ENCODE data around the gene RAB26.
"Not testable (repeated sequence)": the region's sequence is repeated elsewhere in the genome, so short reads cannot be mapped to it uniquely, and the experiment has no call there.

The RAB26 gene

DNA sequence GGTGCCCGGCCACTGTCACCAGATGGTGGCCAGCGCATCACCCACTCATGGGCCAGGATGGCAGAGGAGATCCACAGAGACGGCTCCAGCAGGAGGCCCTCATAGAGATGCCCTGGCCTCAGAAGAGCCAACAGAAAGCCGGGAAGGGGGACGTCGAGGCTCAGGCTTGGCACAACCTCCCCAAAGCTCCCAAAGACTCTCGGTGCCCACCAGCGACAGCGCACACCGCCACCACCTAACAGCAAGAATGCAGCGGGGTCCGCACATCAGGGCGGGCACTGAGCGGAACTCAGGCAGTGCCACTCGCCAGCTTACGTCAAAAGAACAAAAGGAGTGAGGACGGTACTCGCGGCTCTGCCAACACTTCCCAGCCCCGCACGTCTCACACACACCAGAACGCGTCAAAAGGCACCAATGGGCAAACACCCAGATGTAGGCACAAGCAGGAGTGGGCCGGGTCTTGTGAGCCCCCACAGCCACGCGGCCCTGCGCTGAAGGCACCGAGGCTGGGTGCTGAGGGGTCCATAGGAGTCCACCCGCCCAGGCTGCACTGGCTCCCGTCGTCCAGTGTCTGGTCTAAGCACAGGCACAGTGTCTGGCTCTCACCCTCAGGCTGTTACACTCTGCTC is 21.4 kb upstream of the RAB26 start:
- not testable (repeated sequence) for H3K36me3 ChIP-seq (ENCODE audit: control insufficient read depth, insufficient read depth, low read length); H3K4me1 ChIP-seq (ENCODE audit: control insufficient read depth, insufficient read depth, low read length); H3K4me3 ChIP-seq (ENCODE audit: low read depth, low read length); H3K27me3 ChIP-seq (ENCODE audit: control insufficient read depth, insufficient read depth, low read length); H3K9ac ChIP-seq (ENCODE audit: low read depth, low read length); H3K9me3 ChIP-seq (ENCODE audit: control insufficient read depth, insufficient read depth, low read length)
- H3K27ac ChIP-seq (ENCODE audit: low read depth, low read length): peak overlapping the region; percentile 51

GRCh38 chr16:2127630-2128280 is 20.7 kb upstream of the RAB26 start:
- not testable (repeated sequence) for H3K9ac ChIP-seq (ENCODE audit: low read depth, low read length); H3K4me3 ChIP-seq (ENCODE audit: low read depth, low read length)
- peak overlapping the region; percentile 51 for H3K27ac ChIP-seq (ENCODE audit: low read depth, low read length)

GRCh38 chr16:2129251-2129650 is 19.2 kb upstream of the RAB26 start:
- H3K27ac ChIP-seq (ENCODE audit: low read depth, low read length); H3K9me3 ChIP-seq (ENCODE audit: control insufficient read depth, insufficient read depth, low read length); H3K36me3 ChIP-seq (ENCODE audit: control insufficient read depth, insufficient read depth, low read length); H3K4me3 ChIP-seq (ENCODE audit: low read depth, low read length); H3K9ac ChIP-seq (ENCODE audit: low read depth, low read length); H3K27me3 ChIP-seq (ENCODE audit: control insufficient read depth, insufficient read depth, low read length); H3K4me1 ChIP-seq (ENCODE audit: control insufficient read depth, insufficient read depth, low read length): not testable (repeated sequence)

More at GRCh38 chr16:2127630-2128280, 20.7 kb upstream of the RAB26 start:
- H3K27me3 ChIP-seq (ENCODE audit: control insufficient read depth, insufficient read depth, low read length); H3K4me1 ChIP-seq (ENCODE audit: control insufficient read depth, insufficient read depth, low read length); H3K36me3 ChIP-seq (ENCODE audit: control insufficient read depth, insufficient read depth, low read length); H3K9me3 ChIP-seq (ENCODE audit: control insufficient read depth, insufficient read depth, low read length): not testable (repeated sequence)

- not testable (repeated sequence) for H3K9ac ChIP-seq (ENCODE audit: low read depth, low read length); H3K27ac ChIP-seq (ENCODE audit: low read depth, low read length); H3K9me3 ChIP-seq (ENCODE audit: control insufficient read depth, insufficient read depth, low read length); H3K36me3 ChIP-seq (ENCODE audit: control insufficient read depth, insufficient read depth, low read length); H3K27me3 ChIP-seq (ENCODE audit: control insufficient read depth, insufficient read depth, low read length); H3K4me1 ChIP-seq (ENCODE audit: control insufficient read depth, insufficient read depth, low read length); H3K4me3 ChIP-seq (ENCODE audit: low read depth, low read length)
These were observed 18.5 kb upstream of the RAB26 start for GRCh38 chr16:2129890-2130447.

- H3K4me3 ChIP-seq (ENCODE audit: low read depth, low read length); H3K27me3 ChIP-seq (ENCODE audit: control insufficient read depth, insufficient read depth, low read length); H3K9ac ChIP-seq (ENCODE audit: low read depth, low read length); H3K4me1 ChIP-seq (ENCODE audit: control insufficient read depth, insufficient read depth, low read length); H3K36me3 ChIP-seq (ENCODE audit: control insufficient read depth, insufficient read depth, low read length); H3K27ac ChIP-seq (ENCODE audit: low read depth, low read length); H3K9me3 ChIP-seq (ENCODE audit: control insufficient read depth, insufficient read depth, low read length): not testable (repeated sequence)
These were observed 14.6 kb upstream of the RAB26 start for GRCh38 chr16:2133797-2134196.

DNA sequence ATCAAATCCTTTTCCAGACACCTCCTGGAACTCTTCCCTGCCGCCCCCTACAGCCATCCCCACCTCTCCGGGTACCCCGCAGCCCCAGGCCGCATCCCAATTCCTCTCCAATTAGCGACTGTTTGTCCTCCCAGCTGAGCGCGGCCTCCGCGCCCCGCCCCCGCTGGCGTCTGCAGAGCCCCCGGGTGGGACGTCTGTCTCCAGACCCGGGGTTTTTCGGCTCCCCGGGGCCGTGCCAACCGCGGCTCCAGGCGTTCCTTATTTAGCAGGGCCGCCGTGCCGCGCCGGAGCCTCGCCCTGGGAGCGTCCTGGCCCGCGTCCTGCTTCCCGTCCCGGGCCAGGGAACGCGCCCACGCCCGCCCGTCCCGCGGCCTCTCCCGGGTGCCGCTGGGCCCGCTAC is 13.4 kb upstream of the RAB26 start:
- not testable (repeated sequence) for H3K9me3 ChIP-seq (ENCODE audit: control insufficient read depth, insufficient read depth, low read length); H3K36me3 ChIP-seq (ENCODE audit: control insufficient read depth, insufficient read depth, low read length); H3K27me3 ChIP-seq (ENCODE audit: control insufficient read depth, insufficient read depth, low read length); H3K27ac ChIP-seq (ENCODE audit: low read depth, low read length); H3K4me1 ChIP-seq (ENCODE audit: control insufficient read depth, insufficient read depth, low read length); H3K9ac ChIP-seq (ENCODE audit: low read depth, low read length)
- peak overlapping the region; percentile 52; the same call in 1 of the 2 replicates for H3K4me3 ChIP-seq (ENCODE audit: low read depth, low read length)

- H3K4me3 ChIP-seq (ENCODE audit: low read depth, low read length): peak within 1 kb of the TSS; percentile 66
- not testable (repeated sequence) for H3K9me3 ChIP-seq (ENCODE audit: control insufficient read depth, insufficient read depth, low read length); H3K27ac ChIP-seq (ENCODE audit: low read depth, low read length); H3K9ac ChIP-seq (ENCODE audit: low read depth, low read length); H3K4me1 ChIP-seq (ENCODE audit: control insufficient read depth, insufficient read depth, low read length); H3K27me3 ChIP-seq (ENCODE audit: control insufficient read depth, insufficient read depth, low read length); H3K36me3 ChIP-seq (ENCODE audit: control insufficient read depth, insufficient read depth, low read length)
These were observed 12.5 kb upstream of the RAB26 start, which contains the start of gene PKD1 for GRCh38 chr16:2135770-2136490. PKD1 (minus strand) TSS chr16:2135898; CDS start chr16:2135689, 209 bp downstream.

- no peak overlapping the region for H3K9ac ChIP-seq (ENCODE audit: low read depth, low read length)
- no peak overlapping the region for H3K27ac ChIP-seq (ENCODE audit: low read depth, low read length)
- H3K4me3 ChIP-seq (ENCODE audit: low read depth, low read length): no peak overlapping the region
- H3K27me3 ChIP-seq (ENCODE audit: control insufficient read depth, insufficient read depth, low read length): no peaks in the 10 kb centered on the region; the same call in 1 of the 2 replicates
- H3K9me3 ChIP-seq (ENCODE audit: control insufficient read depth, insufficient read depth, low read length): no peaks in the 10 kb centered on the region
- no peaks in the 10 kb centered on the region for H3K36me3 ChIP-seq (ENCODE audit: control insufficient read depth, insufficient read depth, low read length)
- H3K4me1 ChIP-seq (ENCODE audit: control insufficient read depth, insufficient read depth, low read length): no peaks in the 10 kb centered on the region
These were observed 5.2 kb upstream of the RAB26 start for GRCh38 chr16:2142942-2143877.

DNA sequence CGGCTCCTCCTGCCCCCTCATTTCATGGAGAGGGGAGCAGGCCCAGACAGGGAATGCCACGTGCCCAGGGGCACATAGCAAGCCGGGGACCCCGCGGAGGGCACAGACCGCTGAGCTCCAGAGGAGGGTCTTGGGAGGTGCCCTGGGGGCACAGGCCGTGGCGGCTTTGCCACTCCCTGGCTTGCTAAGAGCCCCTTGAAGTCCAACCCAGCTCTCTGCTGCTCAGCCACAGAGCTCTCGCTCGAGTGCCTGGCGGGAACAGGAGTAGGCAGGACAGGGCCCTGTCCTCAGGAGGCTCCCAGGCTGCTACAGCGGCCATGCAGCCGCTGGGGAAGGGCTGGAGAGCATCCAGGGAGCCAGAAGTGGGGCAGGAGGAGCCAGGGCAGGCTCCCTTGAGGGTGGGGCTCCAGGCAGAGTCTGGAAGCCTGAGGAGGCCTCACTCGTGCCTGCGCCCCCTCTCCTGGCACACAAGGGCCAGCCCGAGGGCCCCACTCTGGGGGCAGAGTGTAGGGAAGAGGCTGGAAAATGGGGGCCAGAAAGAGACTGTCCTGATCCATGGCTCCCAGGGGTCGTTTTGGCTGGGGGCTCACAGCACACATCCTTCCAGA is 4.4 kb upstream of the RAB26 start:
- Histone ChIP-seq H3K27ac (ENCODE audit: low read depth, low read length) (no peak overlapping the region), H3K9ac (ENCODE audit: low read depth, low read length) (no peak overlapping the region), H3K4me3 (ENCODE audit: low read depth, low read length) (no peak overlapping the region), H3K4me1 (ENCODE audit: control insufficient read depth, insufficient read depth, low read length) (no peaks in the 10 kb centered on the region), H3K9me3 (ENCODE audit: control insufficient read depth, insufficient read depth, low read length) (no peaks in the 10 kb centered on the region), H3K27me3 (ENCODE audit: control insufficient read depth, insufficient read depth, low read length) (no peaks in the 10 kb centered on the region; the same call in 1 of the 2 replicates), H3K36me3 (ENCODE audit: control insufficient read depth, insufficient read depth, low read length) (no peaks in the 10 kb centered on the region)

GRCh38 chr16:2145843-2146242 is 2.6 kb upstream of the RAB26 start:
- H3K36me3 ChIP-seq (ENCODE audit: control insufficient read depth, insufficient read depth, low read length): no peaks in the 10 kb centered on the region
- no peaks in the 10 kb centered on the region; the same call in 1 of the 2 replicates for H3K27me3 ChIP-seq (ENCODE audit: control insufficient read depth, insufficient read depth, low read length)
- H3K4me1 ChIP-seq (ENCODE audit: control insufficient read depth, insufficient read depth, low read length): peaks cover 15% of the 10 kb centered on the region; the same call in 1 of the 2 replicates
- no peak overlapping the region for H3K9ac ChIP-seq (ENCODE audit: low read depth, low read length)
- H3K27ac ChIP-seq (ENCODE audit: low read depth, low read length): no peak overlapping the region
- H3K4me3 ChIP-seq (ENCODE audit: low read depth, low read length): no peak overlapping the region
- no peaks in the 10 kb centered on the region for H3K9me3 ChIP-seq (ENCODE audit: control insufficient read depth, insufficient read depth, low read length)

Measured in HUES48 (cell line).